AG09319 (cell line): Measurements from ENCODE around the gene PAM.

Source experiments
- DNase-seq: peaks from one replicate; pipeline ENCODE4 v3.0.0-alpha.2; 2010; ENCODE audit warnings: low read depth; ENCODE audit errors: extremely low read depth
- TF ChIP-seq, protein P1 (sequence below): IDR thresholded peaks from 2 replicates; pipeline ENCODE4 v1.5.1; 2011; ENCODE audit warnings: low read depth, mild to moderate bottlenecking, inconsistent platforms, low read length, moderate library complexity

Gene PAM

DNA sequence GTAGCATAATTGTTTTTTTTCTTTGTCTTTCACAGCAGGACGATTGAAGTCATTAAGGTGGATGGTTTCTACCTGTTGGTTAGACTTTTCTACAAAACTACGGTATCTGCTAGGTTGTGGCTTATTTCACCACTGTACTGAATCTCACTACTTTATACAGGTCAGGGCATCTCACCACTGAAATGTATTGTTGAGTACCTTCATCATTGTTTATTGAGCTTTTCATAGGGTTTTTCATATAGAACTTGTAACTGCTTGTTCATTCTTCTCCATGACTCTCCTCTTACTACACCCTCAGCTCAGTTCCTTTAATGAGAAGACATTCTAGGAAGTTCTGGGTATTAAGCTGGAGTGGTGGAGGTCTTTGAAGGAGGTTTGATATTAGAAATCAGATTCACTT, 75.1 kb downstream of the PAM start:
- TF ChIP-seq, protein P1, sequence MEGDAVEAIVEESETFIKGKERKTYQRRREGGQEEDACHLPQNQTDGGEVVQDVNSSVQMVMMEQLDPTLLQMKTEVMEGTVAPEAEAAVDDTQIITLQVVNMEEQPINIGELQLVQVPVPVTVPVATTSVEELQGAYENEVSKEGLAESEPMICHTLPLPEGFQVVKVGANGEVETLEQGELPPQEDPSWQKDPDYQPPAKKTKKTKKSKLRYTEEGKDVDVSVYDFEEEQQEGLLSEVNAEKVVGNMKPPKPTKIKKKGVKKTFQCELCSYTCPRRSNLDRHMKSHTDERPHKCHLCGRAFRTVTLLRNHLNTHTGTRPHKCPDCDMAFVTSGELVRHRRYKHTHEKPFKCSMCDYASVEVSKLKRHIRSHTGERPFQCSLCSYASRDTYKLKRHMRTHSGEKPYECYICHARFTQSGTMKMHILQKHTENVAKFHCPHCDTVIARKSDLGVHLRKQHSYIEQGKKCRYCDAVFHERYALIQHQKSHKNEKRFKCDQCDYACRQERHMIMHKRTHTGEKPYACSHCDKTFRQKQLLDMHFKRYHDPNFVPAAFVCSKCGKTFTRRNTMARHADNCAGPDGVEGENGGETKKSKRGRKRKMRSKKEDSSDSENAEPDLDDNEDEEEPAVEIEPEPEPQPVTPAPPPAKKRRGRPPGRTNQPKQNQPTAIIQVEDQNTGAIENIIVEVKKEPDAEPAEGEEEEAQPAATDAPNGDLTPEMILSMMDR, result no peak
- DNase-seq, result no peak

DNA sequence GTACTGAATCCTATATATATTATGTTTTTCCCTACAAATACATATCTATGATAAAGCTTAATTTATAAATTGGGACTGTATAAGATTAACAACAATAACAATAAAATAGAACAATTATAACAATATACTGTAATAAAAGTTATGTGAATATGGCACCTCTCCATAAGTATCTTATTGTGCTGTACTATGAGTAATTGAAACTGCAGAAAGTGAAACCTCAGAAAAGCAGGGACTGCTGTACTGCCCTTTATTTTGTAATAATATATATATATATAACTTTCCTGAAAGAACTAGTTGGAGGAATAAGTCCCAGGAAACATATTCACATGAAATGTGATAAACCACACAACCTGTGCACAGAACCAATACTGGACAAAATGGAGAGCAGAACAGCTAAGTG, 77.3 kb downstream of the PAM start:
- no peak for DNase-seq
- TF ChIP-seq, protein P1, result no peak

GRCh38 chr5:102833146-102833545, 78.0 kb downstream of the PAM start:
- DNase-seq, result no peak
- TF ChIP-seq, protein P1, result no peak

DNA sequence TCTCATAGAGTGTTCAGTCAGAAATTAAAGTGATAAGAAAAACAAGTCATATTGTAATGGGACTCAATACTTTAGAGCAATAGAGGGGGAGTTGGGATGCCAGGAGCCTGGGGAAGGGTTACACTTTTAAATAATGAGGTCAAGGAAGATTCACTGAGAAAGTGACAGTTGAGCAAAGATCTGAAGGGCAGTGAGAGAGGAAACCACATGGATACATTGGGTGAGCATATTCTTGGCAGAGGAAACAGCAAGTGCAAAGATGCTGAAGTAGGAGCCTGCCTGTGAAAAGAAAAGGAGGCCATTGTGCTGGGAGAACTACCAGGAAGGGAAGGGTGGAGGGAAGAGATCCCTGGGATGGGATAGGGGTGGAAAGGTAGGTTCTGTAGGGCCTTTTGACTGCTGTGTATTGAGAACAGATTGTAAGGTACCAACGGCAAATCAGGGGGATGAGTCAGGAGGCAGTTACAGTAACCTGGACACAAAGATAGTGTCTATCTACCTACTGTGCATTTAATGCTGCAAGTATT, 79.4 kb downstream of the PAM start:
- no peak for DNase-seq
- TF ChIP-seq, protein P1, result no peak

DNA sequence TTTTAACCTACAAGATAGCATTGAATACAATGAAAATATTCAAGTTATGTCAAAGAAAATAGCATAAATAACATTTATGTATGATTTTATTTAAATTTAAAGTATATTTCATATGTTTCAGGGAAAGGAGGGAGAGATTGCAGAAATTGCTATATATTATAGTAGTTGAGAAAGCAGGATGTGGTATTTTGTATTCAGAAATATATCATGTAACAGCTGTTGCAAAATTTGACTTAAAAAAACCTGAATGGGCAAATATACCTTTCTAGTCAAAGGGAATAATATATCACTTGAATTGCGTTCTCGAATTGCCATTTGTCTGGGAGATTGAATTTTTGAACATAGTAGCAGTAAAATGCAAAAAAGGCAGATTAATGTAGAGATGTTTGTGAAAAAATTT, 80.6 kb downstream of the PAM start:
- no peak for DNase-seq
- TF ChIP-seq, protein P1, result no peak

GRCh38 chr5:102841021-102841420, 85.9 kb downstream of the PAM start:
- TF ChIP-seq, protein P1, result no peak

DNA sequence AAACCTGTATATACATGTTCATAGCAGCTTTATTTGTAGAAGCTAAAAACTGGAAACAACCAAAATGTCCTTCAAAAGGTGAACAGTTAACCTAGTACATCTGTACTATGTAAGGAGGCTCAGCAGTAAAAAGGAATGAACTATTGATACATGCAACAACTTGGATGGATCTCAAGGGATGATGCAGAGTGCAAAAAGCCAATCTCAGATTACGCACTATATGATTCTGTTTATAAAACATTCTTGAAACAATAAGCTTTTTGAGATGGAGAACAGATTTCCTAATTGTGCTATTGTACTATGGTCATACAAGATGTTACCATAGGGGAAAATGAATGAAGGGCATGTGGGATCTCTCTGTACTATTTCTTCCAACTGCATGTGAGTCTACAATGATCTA, 88.9 kb downstream of the PAM start:
- no peak for DNase-seq
- TF ChIP-seq, protein P1, result no peak

More at GRCh38 chr5:102841021-102841420, 85.9 kb downstream of the PAM start:
- no peak for DNase-seq
